Esophagus muscularis mucosa (tissue), 4 donors: ENCODE measurements around the gene ZNF787. TPM values are rescaled to one million over a fixed set of nuclear protein-coding genes. Genes with fewer than 3 reads are reported as not detected.

Experiments used
- DNase-seq: peaks from one replicate; pipeline ENCODE4 v3.0.0-alpha.2; 2017; ENCODE audit errors: extremely low spot score
- H3K27ac ChIP-seq, 4 donors: fragments of 200-600 bp; sonication (generic); replicated peaks in 1 of 4; 1 replicate in 3 of 4; 2 replicates in 1 of 4; pipeline ENCODE4 v1.5.1; 2016 to 2019; ENCODE audit warnings: mild to moderate bottlenecking in 1 of 4
- H3K27me3 ChIP-seq, 4 donors: fragments of 200-600 bp; sonication (generic); one replicate each; pipeline versions ENCODE4 v1.5.1 to v1.6.0; 2016 to 2019
- H3K36me3 ChIP-seq, 4 donors: fragments of 200-600 bp; sonication (generic); one replicate each; pipeline ENCODE4 v1.5.1; 2016 to 2019
- H3K4me1 ChIP-seq, 4 donors: fragments of 200-600 bp; sonication (generic); one replicate each; pipeline ENCODE4 v1.5.1; 2016 to 2019
- H3K4me3 ChIP-seq, 4 donors: fragments of 200-600 bp; sonication (generic); 1 replicate in 2 of 4; 2 replicates in 2 of 4; pipeline ENCODE4 v1.5.1; 2016 to 2019; ENCODE audit warnings: mild to moderate bottlenecking in 4 of 4, moderate library complexity in 1 of 4
- H3K9me3 ChIP-seq, 4 donors: fragments of 200-600 bp; sonication (generic); 1 replicate in 3 of 4; 2 replicates in 1 of 4; pipeline ENCODE4 v1.5.1; 2016 to 2019
- CTCF ChIP-seq, 3 experiments: fragments of 200-600 bp in 2 of 3; fragments of 450-650 bp in 1 of 3; sonication (generic) in 2 of 3; IDR thresholded peaks; one replicate each; pipeline ENCODE4 v1.5.1; 2017 to 2019; ENCODE audit warnings: antibody characterized with exemption in 3 of 3, mild to moderate bottlenecking in 2 of 3, moderate library complexity in 1 of 3
- EP300 ChIP-seq: sonication (generic); formaldehyde crosslinking; IDR thresholded peaks from one replicate; pipeline ENCODE4 v1.6.1; 2017; ENCODE audit warnings: antibody characterized with exemption
- POLR2A ChIP-seq: fragments of 450-650 bp; IDR thresholded peaks from one replicate; pipeline ENCODE4 v1.6.1; 2017; ENCODE audit warnings: antibody characterized with exemption, moderate library complexity, mild to moderate bottlenecking, low read depth
- POLR2AphosphoS5 ChIP-seq, 2 donors: sonication (generic); formaldehyde crosslinking; IDR thresholded peaks; one replicate each; pipeline ENCODE4 v1.6.1; 2017; ENCODE audit warnings: antibody characterized with exemption in 2 of 2
- WGBS: methylation state at CpG from one replicate; pipeline ENCODE4 v1.1.5; 2018; 5-methylcytosine and 5-hydroxymethylcytosine counted together
- intact Hi-C: fragments of 100-400 bp; cut with DNase I; formaldehyde crosslinking; loops from one replicate; pipeline ENCODE4 v1.15.1; 2023
- total RNA-seq, 4 donors: library from RNA; depleted of rRNA; stranded (reverse); fragments of >200 nt; gene quantifications; one replicate each; pipeline versions ENCODE4 v1.1.0 to v1.2.1, GENCODE V29; 2016

ZNF787 gene
- total RNA-seq, 4 donors from 2014 or later, result 15.0 to 34.2 (median 28.4) TPM

GRCh38 chr19:56097776-56098175 is 23.3 kb downstream of the ZNF787 start:
- 92% methylated on average over 4 of the region's 7 CpGs for WGBS
- peaks cover 3 to 26% (median 9%) of the 10 kb centered on the region in 4 donors for H3K4me1 ChIP-seq
- peaks cover 11 to 79% (median 60%) of the 10 kb centered on the region in 4 donors for H3K36me3 ChIP-seq
- intact Hi-C loops, result no loop called here
- DNase-seq, result no peak
- H3K9me3 ChIP-seq, result no peaks in the 10 kb centered on the region
- TF ChIP-seq POLR2A, result no peak
- no peak for TF ChIP-seq CTCF (IDR thresholded peaks at IDR 0.05)
- TF ChIP-seq EP300, result no peak
- no peak for TF ChIP-seq POLR2AphosphoS5 (IDR thresholded peaks at IDR 0.05)
- no peaks in the 10 kb centered on the region for H3K27me3 ChIP-seq
- H3K4me3 ChIP-seq, result no peak overlapping the region
- no peak overlapping the region for H3K27ac ChIP-seq

- peaks cover 11 to 76% (median 55%) of the 10 kb centered on the region in 4 donors for H3K36me3 ChIP-seq
- TF ChIP-seq CTCF (IDR thresholded peaks at IDR 0.05) (no peak), EP300 (no peak), POLR2AphosphoS5 (IDR thresholded peaks at IDR 0.05) (no peak)
- no peak for DNase-seq
- no peak overlapping the region for H3K4me3 ChIP-seq
- no peak overlapping the region for H3K27ac ChIP-seq
- H3K27me3 ChIP-seq, result no peaks in the 10 kb centered on the region
- H3K4me1 ChIP-seq, result peaks cover 0 to 21% (median 9%) of the 10 kb centered on the region in 4 donors
- no peaks in the 10 kb centered on the region for H3K9me3 ChIP-seq
- intact Hi-C loops, result no loop called here
- WGBS, result 90% methylated on average over 23 of the region's 23 CpGs
Measured at GRCh38 chr19:56097306-56097705, 23.8 kb downstream of the ZNF787 start.

- H3K4me3 ChIP-seq, result no peak overlapping the region
- peaks cover 6 to 70% (median 49%) of the 10 kb centered on the region in 4 donors for H3K36me3 ChIP-seq
- 85% methylated on average over 11 of the region's 13 CpGs for WGBS
- no peaks in the 10 kb centered on the region for H3K9me3 ChIP-seq
- no peaks in the 10 kb centered on the region for H3K27me3 ChIP-seq
- H3K27ac ChIP-seq, result no peak overlapping the region
- intact Hi-C loops, result no loop called here
- no peak for DNase-seq
- H3K4me1 ChIP-seq, result peaks cover under 1 to 21% (median 14%) of the 10 kb centered on the region in 4 donors
- no peak for TF ChIP-seq CTCF (IDR thresholded peaks at IDR 0.05)
Measured at GRCh38 chr19:56096665-56097064, 24.4 kb downstream of the ZNF787 start.

GRCh38 chr19:56094449-56094848 is 26.6 kb downstream of the ZNF787 start:
- no peak for TF ChIP-seq EP300
- no peak for TF ChIP-seq POLR2AphosphoS5 (IDR thresholded peaks at IDR 0.05)
- TF ChIP-seq CTCF (IDR thresholded peaks at IDR 0.05), result no peak
- TF ChIP-seq POLR2A, result no peak
- Histone ChIP-seq H3K9me3 (no peaks in the 10 kb centered on the region), H3K36me3 (peaks cover 0 to 58% (median 38%) of the 10 kb centered on the region in 4 donors), H3K4me1 (peaks cover 21 to 43% (median 35%) of the 10 kb centered on the region in 4 donors), H3K27me3 (no peaks in the 10 kb centered on the region), H3K27ac (no peak overlapping the region), H3K4me3 (no peak overlapping the region)
- WGBS, result 93% methylated on average over 9 of the region's 9 CpGs
- no peak for DNase-seq
- intact Hi-C loops, result loop anchor here (5.0 kb wide), 1 partner anchor 78 kb away; no protein-coding TSS in a partner anchor
